Muscle of back (tissue), 10 donors: ENCODE results near the gene HNRNPA0. TPM values are rescaled to one million over a fixed set of nuclear protein-coding genes. Genes with fewer than 3 reads are reported as not detected.

Source experiments
- polyA plus RNA-seq, 10 donors: library from polyadenylated mRNA; unstranded; fragments of 120-200 nt; gene quantifications; one replicate each; pipeline ENCODE4 v1.2.1, GENCODE V29; 2013; ENCODE audit not compliant: insufficient read length in 10 of 10

HNRNPA0 gene
- polyA plus RNA-seq, 10 donors: 25.7 to 55.6 (median 34.3) TPM

Other genes starting within 250 kb of the HNRNPA0 start
- gene KLHL3, start 18.3 kb downstream of the HNRNPA0 start, polyA plus RNA-seq: 1 to 10 TPM; 2.5 to 8.5 (median 4.1) TPM
- gene MYOT, start 113.5 kb upstream of the HNRNPA0 start, polyA plus RNA-seq: 100 to 1,000 TPM; 120 to 384 (median 266) TPM
- gene PKD2L2, start 135.1 kb upstream of the HNRNPA0 start, polyA plus RNA-seq: under 1 TPM; 0.22 to 0.59 (median 0.39) TPM